K562 (cell line): ENCODE measurements around the gene ANO4.

ENCODE experiments used
- CGGBP1 ChIP-seq: fragments of 250-450 bp; sonication (Bioruptor Pico); IDR thresholded peaks from 2 replicates; pipeline ENCODE4 v1.9.0; 2021; ENCODE audit warnings: mild to moderate bottlenecking
- CTCF ChIP-seq, 3 experiments: IDR thresholded peaks in 2 of 3; conservative IDR thresholded peaks in 1 of 3; 2 replicates each; pipeline ENCODE4 v1.5.1; 2011 to 2012; ENCODE audit warnings: low read length in 3 of 3, mild to moderate bottlenecking in 3 of 3, control low read depth in 2 of 3, improper control_type of control experiment in 1 of 3, inconsistent platforms in 1 of 3, low read depth in 1 of 3, mixed read lengths in 1 of 3, moderate library complexity in 1 of 3; ENCODE audit not compliant: insufficient read depth in 2 of 3
- EP300 ChIP-seq: IDR thresholded peaks from 2 replicates; pipeline ENCODE4 v1.6.1; 2012; ENCODE audit warnings: low read length, improper control_type of control experiment
- FOSL1 ChIP-seq: fragments of 200-800 bp; sonication (Bioruptor generic); conservative IDR thresholded peaks from 2 replicates; pipeline ENCODE4 v1.6.1; 2016; ENCODE audit warnings: missing genetic modification characterization, missing compliant biosample characterization
- PCBP2 ChIP-seq: fragments of 200-400 bp; formaldehyde crosslinking; IDR thresholded peaks from 2 replicates; pipeline ENCODE4 v1.6.1; 2018; ENCODE audit warnings: low read length, low read depth, mild to moderate bottlenecking, moderate library complexity; ENCODE audit not compliant: poor library complexity, severe bottlenecking
- RAD21 ChIP-seq, 2 experiments: fragments of 250-450 bp in 1 of 2; fragments of 450-650 bp in 1 of 2; sonication (Bioruptor Pico) in 1 of 2; formaldehyde crosslinking in 1 of 2; IDR thresholded peaks in 1 of 2; conservative IDR thresholded peaks in 1 of 2; 2 replicates each; pipeline versions ENCODE4 v1.4.0 to v1.8.0; 2020 to 2022; ENCODE audit warnings: mild to moderate bottlenecking in 2 of 2, moderate library complexity in 1 of 2
- SP1 ChIP-seq: sonication (generic); formaldehyde crosslinking; IDR thresholded peaks from 2 replicates; pipeline ENCODE4 v1.8.1; 2022; ENCODE audit warnings: mild to moderate bottlenecking, missing genetic modification reagents
- ZC3H4 ChIP-seq: sonication (generic); formaldehyde crosslinking; IDR thresholded peaks from 2 replicates; pipeline ENCODE4 v1.9.0; 2021; ENCODE audit warnings: missing genetic modification reagents, borderline replicate concordance
- ZNF184 ChIP-seq: sonication (generic); formaldehyde crosslinking; IDR thresholded peaks from 2 replicates; pipeline ENCODE4 v1.5.0; 2020; ENCODE audit warnings: missing genetic modification reagents
- ZNF589 ChIP-seq: fragments of 200-800 bp; sonication (Bioruptor generic); IDR thresholded peaks from 2 replicates; pipeline ENCODE4 v1.6.1; 2016; ENCODE audit warnings: low read depth, missing genetic modification characterization, missing compliant biosample characterization
- ZNF696 ChIP-seq: fragments of 250-450 bp; sonication (Bioruptor Pico); conservative IDR thresholded peaks from 2 replicates; pipeline ENCODE4 v1.4.0; 2020; ENCODE audit warnings: mild to moderate bottlenecking, moderate library complexity
- TF ChIP-seq, protein P1 (sequence below): fragments of 450-650 bp; formaldehyde crosslinking; IDR thresholded peaks from 2 replicates; pipeline ENCODE4 v1.4.0; 2020; ENCODE audit warnings: mild to moderate bottlenecking, moderate library complexity

DNA sequence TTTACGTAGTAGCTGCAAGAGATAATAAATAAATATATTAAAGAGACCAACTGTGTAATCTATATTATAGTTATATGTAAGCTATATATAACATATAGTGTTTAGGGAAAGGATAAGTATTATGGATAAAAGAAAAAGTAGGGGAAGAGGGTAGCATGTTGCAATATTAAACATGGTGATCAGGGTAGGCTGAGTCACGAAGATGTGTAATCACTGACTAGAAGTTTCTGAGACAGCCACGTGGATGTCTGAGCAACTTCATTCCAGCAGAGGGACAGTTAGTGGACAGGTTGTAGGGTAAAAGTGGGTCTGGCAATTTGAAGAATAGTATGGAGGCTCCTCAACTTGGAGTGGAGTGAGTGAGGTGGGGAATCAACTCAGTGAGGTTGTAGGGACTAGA lies 109.7 kb downstream of the ANO4 start:
- TF ChIP-seq ZC3H4 (CRISPR knock-in tag) (no peak), FOSL1 (no peak), ZNF696 (CRISPR knock-in tag) (no peak), EP300 (no peak), RAD21 (CRISPR knock-in tag; conservative IDR thresholded peaks at IDR 0.05 in 1 of 2, IDR thresholded peaks at IDR 0.05 in 1 of 2) (no peak), PCBP2 (no peak), CGGBP1 (no peak), CTCF (IDR thresholded peaks at IDR 0.05 in 2 of 3, conservative IDR thresholded peaks at IDR 0.05 in 1 of 3; ENCODE audit: insufficient read depth in 2 of 3, low read depth in 1 of 3, low read length in 3 of 3) (no peak), ZNF184 (CRISPR knock-in tag) (no peak), ZNF589 (CRISPR knock-in tag) (no peak), SP1 (CRISPR knock-in tag) (no peak)
- TF ChIP-seq, protein P1, sequence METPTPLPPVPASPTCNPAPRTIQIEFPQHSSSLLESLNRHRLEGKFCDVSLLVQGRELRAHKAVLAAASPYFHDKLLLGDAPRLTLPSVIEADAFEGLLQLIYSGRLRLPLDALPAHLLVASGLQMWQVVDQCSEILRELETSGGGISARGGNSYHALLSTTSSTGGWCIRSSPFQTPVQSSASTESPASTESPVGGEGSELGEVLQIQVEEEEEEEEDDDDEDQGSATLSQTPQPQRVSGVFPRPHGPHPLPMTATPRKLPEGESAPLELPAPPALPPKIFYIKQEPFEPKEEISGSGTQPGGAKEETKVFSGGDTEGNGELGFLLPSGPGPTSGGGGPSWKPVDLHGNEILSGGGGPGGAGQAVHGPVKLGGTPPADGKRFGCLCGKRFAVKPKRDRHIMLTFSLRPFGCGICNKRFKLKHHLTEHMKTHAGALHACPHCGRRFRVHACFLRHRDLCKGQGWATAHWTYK: no peak
